Measurements from ENCODE around the gene LSS.
"Not testable (repeated sequence)": the region's sequence is repeated elsewhere in the genome, so short reads cannot be mapped to it uniquely, and the experiment has no call there.

LSS gene

GRCh38 chr21:46202592-46203202 is 25.9 kb downstream of the LSS start:
- DNase-seq, result no peak

DNA sequence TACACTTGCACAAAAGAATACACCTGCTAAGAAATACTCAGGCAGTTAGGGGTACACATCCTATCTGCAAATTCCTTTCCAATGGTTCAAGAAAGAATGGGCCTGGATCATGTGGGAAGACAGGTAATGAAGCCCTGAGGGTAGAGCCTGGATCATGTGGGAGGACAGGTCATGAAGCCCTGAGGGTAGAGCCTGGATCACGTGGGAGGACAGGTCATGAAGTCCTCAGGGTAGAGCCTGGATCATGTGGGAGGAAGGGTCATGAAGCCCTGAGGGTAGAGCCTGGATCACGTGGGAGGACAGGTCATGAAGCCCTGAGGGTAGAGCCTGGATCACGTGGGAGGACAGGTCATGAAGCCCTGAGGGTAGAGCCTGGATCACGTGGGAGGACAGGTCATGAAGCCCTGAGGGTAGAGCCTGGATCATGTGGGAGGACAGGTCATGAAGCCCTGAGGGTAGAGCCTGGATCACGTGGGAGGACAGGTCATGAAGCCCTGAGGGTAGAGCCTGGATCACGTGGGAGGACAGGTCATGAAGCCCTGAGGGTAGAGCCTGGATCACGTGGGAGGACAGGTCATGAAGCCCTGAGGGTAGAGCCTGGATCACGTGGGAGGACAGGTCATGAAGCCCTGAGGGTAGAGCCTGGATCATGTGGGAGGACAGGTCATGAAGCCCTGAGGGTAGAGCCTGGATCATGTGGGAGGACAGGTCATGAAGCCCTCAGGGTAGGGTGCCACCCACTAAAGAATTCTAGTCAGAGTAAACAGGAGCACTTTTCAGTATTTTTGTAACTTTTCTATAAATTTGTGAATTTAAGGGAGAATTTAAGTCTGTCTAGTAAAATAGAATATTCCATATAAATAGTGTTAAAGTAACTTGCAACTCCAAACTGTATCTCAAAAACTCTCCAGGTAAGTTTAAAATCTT is 27.4 kb downstream of the LSS start:
- not testable (repeated sequence) for DNase-seq

DNA sequence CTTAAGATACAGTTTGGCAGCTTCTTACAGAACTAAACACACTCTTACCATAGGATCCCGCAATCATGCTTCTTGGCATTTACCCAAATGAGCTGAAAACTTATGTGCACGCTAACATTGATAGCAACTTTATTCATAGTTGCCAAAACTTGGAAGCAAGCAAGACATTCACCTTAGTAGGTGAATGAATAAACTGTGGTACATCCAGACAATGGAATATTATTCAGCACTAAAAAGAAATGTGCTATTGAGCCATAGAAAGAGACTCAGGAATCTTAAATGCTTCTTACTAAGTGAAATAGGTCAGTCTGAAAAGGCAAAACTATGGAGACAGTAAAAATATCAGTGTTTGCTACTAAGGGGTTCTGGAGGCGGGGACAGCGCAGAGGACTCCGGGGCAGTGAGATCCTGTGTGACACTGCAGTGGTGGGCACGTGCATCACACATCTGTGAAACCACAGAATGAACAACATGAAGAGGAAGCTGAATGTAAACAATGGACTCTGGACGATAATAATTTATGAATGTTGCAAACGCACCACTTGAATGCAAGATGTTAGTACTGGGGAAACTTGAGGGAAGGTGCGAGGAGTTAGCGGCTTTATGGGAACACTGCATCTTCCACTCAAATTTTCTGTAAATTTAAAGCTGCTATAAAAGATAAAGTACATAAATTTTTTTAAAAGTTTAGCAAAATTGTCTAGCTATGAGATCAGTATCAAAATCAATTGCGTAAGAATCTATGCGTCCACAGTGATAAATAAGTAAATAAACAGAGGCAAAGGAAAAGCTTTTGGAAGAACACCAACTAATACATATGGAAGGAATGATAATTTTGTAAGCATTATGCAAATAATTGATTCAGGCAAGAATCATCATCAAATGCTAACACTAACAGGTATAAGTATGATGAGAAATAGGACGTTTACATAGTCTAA is 28.9 kb downstream of the LSS start:
- DNase-seq, result no peak

GRCh38 chr21:46196733-46197132 is 31.8 kb downstream of the LSS start:
- no peak for DNase-seq

GRCh38 chr21:46195595-46196195 is 32.9 kb downstream of the LSS start:
- no peak for DNase-seq

- no peak for DNase-seq
Measured at GRCh38 chr21:46194374-46195334, 33.9 kb downstream of the LSS start.

GRCh38 chr21:46193829-46194373 is 34.7 kb downstream of the LSS start:
- DNase-seq, result no peak

GRCh38 chr21:46191686-46192575 is 36.6 kb downstream of the LSS start:
- DNase-seq, result no peak

DNA sequence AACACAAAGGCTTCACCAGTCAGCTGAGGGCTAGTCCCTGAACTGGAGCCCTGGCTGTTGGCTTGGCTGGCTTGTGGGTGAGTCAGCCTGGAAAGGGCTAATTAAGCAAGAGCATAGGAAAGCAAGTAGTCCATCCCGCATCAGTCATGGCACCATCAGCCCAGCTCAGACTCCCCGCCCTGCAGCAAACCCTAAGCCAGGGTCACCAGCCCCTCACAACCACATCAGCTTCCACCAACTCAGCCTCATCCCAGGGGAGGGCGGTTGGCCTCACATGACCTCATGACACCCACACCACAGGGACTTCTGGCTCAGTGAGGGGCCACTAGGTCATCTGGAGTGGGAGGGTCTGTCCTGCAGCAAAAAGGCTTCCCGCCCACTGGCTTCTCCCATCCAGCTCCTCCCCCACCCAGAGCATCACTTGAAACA is 37.3 kb downstream of the LSS start:
- DNase-seq, result no peak

DNA sequence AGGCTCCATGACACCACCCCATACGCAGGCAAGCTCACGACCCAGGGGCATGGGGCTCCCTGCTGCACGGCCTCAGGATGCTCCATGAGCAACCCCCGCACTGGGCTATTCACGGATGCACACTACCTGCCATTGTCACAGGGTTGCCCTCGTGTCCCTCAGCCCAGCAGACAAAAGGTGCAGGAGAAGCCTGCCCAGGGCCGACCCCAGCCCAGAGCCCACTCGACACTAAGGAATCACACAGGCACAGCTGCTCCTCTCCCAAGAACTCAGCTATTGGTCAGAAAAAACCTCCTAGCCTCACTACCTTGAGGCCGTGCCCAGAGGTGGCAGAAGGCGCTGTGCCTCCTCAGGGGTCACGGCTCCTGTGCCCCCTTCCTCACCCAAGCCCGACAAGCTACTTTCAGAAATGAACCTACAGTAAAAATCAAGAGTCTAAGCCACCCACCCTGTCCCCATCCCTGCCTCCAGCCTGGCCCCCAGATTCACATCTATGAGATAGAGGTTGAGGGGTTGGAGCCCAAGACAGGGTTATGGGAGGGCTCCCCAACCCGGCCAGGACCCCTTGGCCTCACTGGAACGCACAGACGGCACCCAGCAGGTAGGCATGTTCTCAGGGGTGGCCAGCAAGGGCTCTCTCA is 38.0 kb downstream of the LSS start:
- no peak for DNase-seq

- DNase-seq, result no peak
Measured at GRCh38 chr21:46189959-46190490, 38.5 kb downstream of the LSS start.

DNA sequence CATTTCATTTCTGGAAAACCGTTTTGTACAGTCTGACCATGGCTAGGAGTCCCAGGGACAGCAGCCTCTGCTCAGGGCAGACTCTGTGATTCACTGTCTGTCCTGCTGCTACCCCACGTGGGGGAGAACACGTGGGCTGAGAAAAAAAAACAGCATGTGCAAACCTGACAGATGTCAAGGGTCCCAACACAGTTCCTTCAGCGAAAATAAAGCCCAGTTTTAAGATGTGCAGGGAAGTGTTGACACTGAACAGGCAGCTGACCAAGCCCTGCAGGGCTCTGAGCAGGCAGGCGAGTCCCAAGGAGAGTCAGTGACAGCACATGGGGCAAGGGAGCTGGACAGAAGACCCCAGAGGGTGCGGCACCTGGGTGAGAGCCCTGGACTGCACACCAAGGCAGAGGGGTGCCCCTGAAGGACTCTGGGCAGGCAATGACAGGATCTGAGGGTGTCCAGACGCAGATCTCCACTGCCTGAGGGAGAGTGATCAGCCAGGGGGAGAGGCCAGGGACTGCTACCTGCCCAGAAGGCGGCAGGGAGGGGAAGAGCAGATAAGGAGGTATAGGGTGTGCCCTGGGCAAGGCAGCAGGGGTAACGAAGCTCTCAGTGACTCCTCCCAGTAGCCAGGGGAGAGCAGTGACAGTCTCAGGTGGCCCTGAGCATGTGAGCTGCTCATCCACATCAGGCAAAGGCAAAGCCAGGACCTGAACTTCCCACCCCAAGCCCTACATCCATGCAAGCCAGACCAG is 39.2 kb downstream of the LSS start:
- DNase-seq, result no peak

DNA sequence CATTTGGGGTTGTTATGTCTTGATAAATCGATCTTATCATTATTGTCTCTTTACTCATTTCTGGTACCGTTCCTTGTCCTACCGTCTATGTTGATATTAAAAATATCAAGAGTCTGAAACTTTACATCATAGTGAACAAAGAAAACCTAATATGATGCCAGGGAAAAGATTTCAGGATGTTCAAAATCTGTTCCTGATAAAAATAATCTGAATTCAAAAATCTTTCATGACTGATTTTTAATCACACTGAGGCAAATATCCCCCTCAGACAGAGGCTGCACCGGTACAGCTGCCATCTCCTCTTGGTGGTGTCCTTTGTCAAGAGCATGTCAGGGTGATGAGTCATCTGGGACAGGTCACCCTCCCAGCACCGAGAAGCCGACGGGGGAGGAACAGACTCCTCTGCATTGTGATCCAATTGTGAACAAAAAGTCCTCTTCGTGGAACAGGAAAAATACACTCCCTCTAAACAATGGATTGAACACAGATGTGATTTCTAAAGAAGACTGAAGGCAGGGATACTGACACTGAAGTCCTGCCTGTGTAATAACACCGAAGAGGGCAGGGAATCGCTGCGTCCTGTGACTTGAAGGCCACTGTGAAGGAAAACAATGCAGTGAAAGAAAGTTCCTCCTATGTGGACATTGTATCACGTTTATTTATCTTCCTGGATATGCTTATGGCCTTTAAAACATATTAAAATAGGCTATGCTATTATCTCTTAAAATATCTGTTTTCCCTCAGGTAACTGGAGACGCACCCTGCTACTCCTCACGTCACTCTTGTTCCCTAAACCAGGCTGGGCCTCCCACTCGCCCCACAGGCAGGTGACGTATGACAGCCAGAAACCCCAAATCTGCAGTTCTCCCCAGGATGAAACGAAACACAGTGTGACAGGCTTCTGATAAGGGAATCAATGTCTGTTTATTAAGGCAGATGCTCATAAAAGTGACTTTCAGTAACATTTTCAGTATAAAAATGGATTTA is 40.1 kb downstream of the LSS start:
- no peak for DNase-seq

DNA sequence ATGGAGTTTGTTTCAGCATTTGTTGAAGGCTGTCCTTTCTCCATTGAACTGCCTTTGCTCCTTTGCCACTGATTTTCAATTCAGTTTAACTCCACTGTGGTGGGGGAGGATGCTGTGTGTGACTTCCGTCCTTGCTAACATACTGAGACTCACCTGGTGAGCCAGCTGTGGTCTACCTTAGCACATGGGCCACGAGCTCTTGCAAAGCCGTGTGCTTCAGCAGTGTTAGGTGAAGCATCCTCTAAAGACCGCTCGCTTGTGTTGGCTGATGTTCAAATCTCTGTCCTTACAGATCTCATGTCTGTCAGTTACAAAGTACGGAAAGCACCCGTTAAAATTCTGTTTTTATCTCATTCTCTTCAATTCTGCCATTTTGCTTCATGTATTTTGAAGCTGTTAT is 40.8 kb downstream of the LSS start:
- DNase-seq, result no peak

GRCh38 chr21:46187261-46187660 is 41.3 kb downstream of the LSS start:
- no peak for DNase-seq

GRCh38 chr21:46185716-46186115 is 42.9 kb downstream of the LSS start:
- DNase-seq, result no peak

Data from DMS 273 treated with DMSO at 0.1 percent for 48 hours (cell line).